ENCODE data around the gene ITGA11.

The ITGA11 gene

GRCh38 chr15:68414206-68414555 is 17.8 kb downstream of the ITGA11 start:
- ATAC-seq, result no peak
- no peak for TF ChIP-seq OSR1 (CRISPR knock-in tag; IDR thresholded peaks at IDR 0.05)

GRCh38 chr15:68413363-68414205 is 18.4 kb downstream of the ITGA11 start:
- TF ChIP-seq TOX (CRISPR knock-in tag; IDR thresholded peaks at IDR 0.05; ENCODE audit: borderline replicate concordance) (no peak), ESRRG (CRISPR knock-in tag; IDR thresholded peaks at IDR 0.05) (no peak), GLIS3 (CRISPR knock-in tag; IDR thresholded peaks at IDR 0.05) (no peak), ZNF565 (CRISPR knock-in tag; conservative IDR thresholded peaks at IDR 0.05; ENCODE audit: low read depth) (no peak), RARB (CRISPR knock-in tag; IDR thresholded peaks at IDR 0.05) (no peak), PPARA (CRISPR knock-in tag; IDR thresholded peaks at IDR 0.05; ENCODE audit: borderline replicate concordance) (no peak), ZFP30 (CRISPR knock-in tag; IDR thresholded peaks at IDR 0.05) (no peak), PATZ1 (CRISPR knock-in tag; IDR thresholded peaks at IDR 0.05; ENCODE audit: borderline replicate concordance) (no peak), TCF4 (CRISPR knock-in tag; IDR thresholded peaks at IDR 0.05; ENCODE audit: borderline replicate concordance) (no peak), ZNF8 (CRISPR knock-in tag; IDR thresholded peaks at IDR 0.05) (no peak), ISL1 (CRISPR knock-in tag; IDR thresholded peaks at IDR 0.05) (no peak), ARNTL (CRISPR knock-in tag; IDR thresholded peaks at IDR 0.05; ENCODE audit: borderline replicate concordance, low read depth) (no peak)
- TF ChIP-seq, protein P1, sequence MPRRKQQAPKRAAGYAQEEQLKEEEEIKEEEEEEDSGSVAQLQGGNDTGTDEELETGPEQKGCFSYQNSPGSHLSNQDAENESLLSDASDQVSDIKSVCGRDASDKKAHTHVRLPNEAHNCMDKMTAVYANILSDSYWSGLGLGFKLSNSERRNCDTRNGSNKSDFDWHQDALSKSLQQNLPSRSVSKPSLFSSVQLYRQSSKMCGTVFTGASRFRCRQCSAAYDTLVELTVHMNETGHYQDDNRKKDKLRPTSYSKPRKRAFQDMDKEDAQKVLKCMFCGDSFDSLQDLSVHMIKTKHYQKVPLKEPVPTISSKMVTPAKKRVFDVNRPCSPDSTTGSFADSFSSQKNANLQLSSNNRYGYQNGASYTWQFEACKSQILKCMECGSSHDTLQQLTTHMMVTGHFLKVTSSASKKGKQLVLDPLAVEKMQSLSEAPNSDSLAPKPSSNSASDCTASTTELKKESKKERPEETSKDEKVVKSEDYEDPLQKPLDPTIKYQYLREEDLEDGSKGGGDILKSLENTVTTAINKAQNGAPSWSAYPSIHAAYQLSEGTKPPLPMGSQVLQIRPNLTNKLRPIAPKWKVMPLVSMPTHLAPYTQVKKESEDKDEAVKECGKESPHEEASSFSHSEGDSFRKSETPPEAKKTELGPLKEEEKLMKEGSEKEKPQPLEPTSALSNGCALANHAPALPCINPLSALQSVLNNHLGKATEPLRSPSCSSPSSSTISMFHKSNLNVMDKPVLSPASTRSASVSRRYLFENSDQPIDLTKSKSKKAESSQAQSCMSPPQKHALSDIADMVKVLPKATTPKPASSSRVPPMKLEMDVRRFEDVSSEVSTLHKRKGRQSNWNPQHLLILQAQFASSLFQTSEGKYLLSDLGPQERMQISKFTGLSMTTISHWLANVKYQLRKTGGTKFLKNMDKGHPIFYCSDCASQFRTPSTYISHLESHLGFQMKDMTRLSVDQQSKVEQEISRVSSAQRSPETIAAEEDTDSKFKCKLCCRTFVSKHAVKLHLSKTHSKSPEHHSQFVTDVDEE (CRISPR knock-in tag; IDR thresholded peaks at IDR 0.05), result no peak
- TF ChIP-seq, protein P2, sequence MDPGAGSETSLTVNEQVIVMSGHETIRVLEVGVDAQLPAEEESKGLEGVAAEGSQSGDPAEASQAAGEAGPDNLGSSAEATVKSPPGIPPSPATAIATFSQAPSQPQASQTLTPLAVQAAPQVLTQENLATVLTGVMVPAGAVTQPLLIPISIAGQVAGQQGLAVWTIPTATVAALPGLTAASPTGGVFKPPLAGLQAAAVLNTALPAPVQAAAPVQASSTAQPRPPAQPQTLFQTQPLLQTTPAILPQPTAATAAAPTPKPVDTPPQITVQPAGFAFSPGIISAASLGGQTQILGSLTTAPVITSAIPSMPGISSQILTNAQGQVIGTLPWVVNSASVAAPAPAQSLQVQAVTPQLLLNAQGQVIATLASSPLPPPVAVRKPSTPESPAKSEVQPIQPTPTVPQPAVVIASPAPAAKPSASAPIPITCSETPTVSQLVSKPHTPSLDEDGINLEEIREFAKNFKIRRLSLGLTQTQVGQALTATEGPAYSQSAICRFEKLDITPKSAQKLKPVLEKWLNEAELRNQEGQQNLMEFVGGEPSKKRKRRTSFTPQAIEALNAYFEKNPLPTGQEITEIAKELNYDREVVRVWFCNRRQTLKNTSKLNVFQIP (CRISPR knock-in tag; IDR thresholded peaks at IDR 0.05; ENCODE audit: borderline replicate concordance, low read depth), result no peak
- no peak for ATAC-seq

DNA sequence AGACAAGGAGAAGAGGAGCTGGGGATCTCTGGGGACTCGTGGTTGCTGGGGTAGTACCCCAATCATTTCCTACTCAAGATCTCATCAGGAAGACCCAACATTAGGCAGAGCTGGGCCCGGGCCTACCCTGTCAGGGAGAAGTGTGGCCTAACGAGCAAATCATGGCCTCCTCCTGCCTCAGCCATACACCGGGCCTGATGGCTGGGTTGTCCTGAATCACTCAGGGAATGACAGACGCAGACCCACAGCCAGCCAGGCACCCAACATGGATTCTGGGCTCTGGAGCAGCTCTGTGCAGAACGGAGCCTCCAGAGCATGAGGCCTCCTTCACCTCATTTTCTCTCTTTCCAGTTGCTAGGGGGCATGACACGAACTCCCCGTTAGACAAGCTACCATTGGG is 19.7 kb downstream of the ITGA11 start:
- no peak for ATAC-seq
- TF ChIP-seq PATZ1 (CRISPR knock-in tag; IDR thresholded peaks at IDR 0.05; ENCODE audit: borderline replicate concordance), result no peak
- no peak for TF ChIP-seq ESRRG (CRISPR knock-in tag; IDR thresholded peaks at IDR 0.05)
- no peak for TF ChIP-seq GLIS3 (CRISPR knock-in tag; IDR thresholded peaks at IDR 0.05)
- no peak for TF ChIP-seq ZC3H10 (CRISPR knock-in tag; IDR thresholded peaks at IDR 0.05)
- TF ChIP-seq TOX (CRISPR knock-in tag; IDR thresholded peaks at IDR 0.05; ENCODE audit: borderline replicate concordance), result no peak
- no peak for TF ChIP-seq CSDC2 (CRISPR knock-in tag; IDR thresholded peaks at IDR 0.05)
- TF ChIP-seq, protein P2 (CRISPR knock-in tag; IDR thresholded peaks at IDR 0.05; ENCODE audit: borderline replicate concordance, low read depth), result no peak
- no peak for TF ChIP-seq TCF4 (CRISPR knock-in tag; IDR thresholded peaks at IDR 0.05; ENCODE audit: borderline replicate concordance)
- TF ChIP-seq ZFP30 (CRISPR knock-in tag; IDR thresholded peaks at IDR 0.05), result no peak

Measured in SK-N-SH treated with all-trans-retinoic acid at 6 μM for 48 hours (cell line).